NCI-H345 treated with DMSO at 0.1 percent for 48 hours (cell line): ENCODE measurements around the gene IZUMO1.
"Not testable (repeated sequence)": the region's sequence is repeated elsewhere in the genome, so short reads cannot be mapped to it uniquely, and the experiment has no call there.

Experiments used
- DNase-seq: peaks from one replicate; lab custom pipeline; 2025; ENCODE audit not compliant: unreplicated experiment; lab: John Stamatoyannopoulos, UW

IZUMO1 gene

GRCh38 chr19:48714759-48715675 is 31.7 kb downstream of the IZUMO1 start:
- DNase-seq, result no peak

- peak; percentile 95 for DNase-seq
Measured at GRCh38 chr19:48713864-48714755, 32.6 kb downstream of the IZUMO1 start.

- DNase-seq, result no peak
Measured at GRCh38 chr19:48713041-48713863, 33.5 kb downstream of the IZUMO1 start.

GRCh38 chr19:48711106-48711662 is 35.5 kb downstream of the IZUMO1 start:
- DNase-seq, result no peak

GRCh38 chr19:48708471-48708870 is 38.2 kb downstream of the IZUMO1 start:
- DNase-seq, result no peak

- DNase-seq, result no peak
Measured at GRCh38 chr19:48705431-48705830, 41.3 kb downstream of the IZUMO1 start.

GRCh38 chr19:48703316-48703715 is 43.4 kb downstream of the IZUMO1 start:
- no peak for DNase-seq

GRCh38 chr19:48702701-48703100 is 44.0 kb downstream of the IZUMO1 start:
- no peak for DNase-seq

- DNase-seq, result no peak
Measured at GRCh38 chr19:48698046-48698445, 48.7 kb downstream of the IZUMO1 start.

GRCh38 chr19:48696353-48697010 is 50.2 kb downstream of the IZUMO1 start:
- DNase-seq, result no peak

- no peak for DNase-seq
Measured at GRCh38 chr19:48695743-48696352, 50.9 kb downstream of the IZUMO1 start, which contains the start of gene FUT2. TSS of gene FUT2 (plus strand) at chr19:48695971. CDS start at chr19:48702957, 6,986 bp downstream.

- not testable (repeated sequence) for DNase-seq
Measured at GRCh38 chr19:48693629-48694028, 53.1 kb downstream of the IZUMO1 start.
